Hippocampal formation (tissue), 2 donors: ENCODE data around the gene NR2C2AP.
A peak's percentile ranks its signal among the peaks of the same experiment; 100 is the strongest.
"Not testable (repeated sequence)": the region's sequence is repeated elsewhere in the genome, so short reads cannot be mapped to it uniquely, and the experiment has no call there.

Experiments
- DNase-seq, 2 donors: peaks; one replicate each; lab custom pipeline; 2025; lab: John Stamatoyannopoulos, UW

The NR2C2AP gene

DNA sequence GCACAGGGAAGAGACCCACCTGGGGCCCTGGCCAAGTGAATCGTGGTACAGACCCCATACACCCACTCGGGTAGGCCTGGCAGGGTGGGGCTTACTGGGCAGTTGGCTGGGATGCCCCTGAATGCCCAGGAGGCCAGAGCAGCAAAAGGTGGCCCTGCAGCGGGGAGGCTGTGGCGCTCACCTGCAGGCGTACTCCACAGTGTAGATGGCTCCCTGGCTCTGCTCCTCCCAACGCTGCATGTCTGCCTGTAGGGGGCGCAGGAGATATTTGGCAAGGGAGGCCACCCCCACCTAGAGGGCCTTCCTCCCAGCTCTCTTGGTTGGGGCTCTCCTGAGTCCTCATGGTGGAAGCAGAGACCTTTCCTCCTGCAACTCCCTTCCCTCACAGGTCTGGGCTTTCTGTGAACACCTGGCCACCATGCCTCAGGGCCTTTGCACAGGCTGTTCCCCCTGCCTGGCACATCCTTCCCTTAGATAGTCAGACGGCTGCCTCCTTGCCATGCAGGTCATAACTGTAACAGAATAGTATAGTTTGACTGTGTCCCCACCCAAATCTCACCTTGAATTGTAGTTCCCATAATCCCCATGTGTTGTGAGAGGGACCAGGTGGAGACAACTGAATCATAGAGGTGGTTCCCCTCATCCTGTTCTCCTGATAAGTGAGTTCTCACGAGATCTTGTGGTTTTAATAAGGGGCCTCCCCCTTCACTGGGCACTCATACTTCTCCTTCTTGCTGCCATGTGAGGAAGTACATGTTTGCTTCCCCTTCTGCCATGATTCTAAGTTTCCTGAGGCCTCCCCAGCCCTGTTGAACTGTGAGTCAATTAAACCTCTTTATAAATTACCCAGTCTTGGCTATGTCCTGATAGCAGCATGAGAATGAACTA lies 17.1 kb downstream of the NR2C2AP start:
- DNase-seq = no peak

GRCh38 chr19:19181488-19181998 lies 21.7 kb downstream of the NR2C2AP start:
- DNase-seq = no peak

GRCh38 chr19:19179548-19180441 lies 23.4 kb downstream of the NR2C2AP start:
- no peak for DNase-seq

DNA sequence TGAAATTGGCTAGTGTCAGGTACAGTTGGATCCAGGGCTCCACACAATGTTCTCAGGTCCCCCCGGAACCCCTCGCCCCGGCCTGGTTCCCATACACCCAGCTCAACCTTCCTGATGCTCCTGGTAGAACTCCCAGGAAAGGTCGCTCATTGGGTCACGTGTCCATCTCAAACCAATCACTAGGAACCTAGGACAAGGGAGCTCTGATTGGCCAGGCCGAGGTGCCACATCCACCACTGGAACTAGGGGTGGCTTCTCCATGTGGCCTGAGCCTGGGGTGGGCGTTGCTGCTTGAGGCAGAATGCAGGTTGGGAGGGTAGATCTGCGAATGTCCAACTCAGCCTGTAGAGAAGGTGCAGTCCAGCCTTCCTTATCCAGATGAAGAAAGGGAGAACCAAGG lies 26.3 kb downstream of the NR2C2AP start:
- no peak for DNase-seq

DNA sequence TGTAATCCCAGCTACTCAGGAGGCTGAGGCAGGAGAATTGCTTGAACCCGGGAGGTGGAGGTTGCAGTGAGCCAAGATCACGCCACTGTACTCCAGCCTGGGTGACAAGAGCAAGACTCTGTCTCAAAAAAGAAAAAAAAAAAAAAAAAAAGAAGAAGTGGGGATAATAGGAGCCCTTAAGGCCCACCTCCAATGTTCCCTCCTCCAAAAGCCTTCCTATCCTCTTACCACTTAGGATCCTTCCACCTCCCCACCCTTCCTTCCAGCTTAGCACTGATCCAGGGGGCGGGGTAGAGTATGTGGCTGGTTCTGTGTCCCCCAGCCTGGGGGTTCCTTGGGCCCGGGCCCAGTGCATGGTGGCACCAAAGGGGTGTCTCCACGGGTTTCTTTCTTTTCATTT lies 30.0 kb downstream of the NR2C2AP start:
- DNase-seq = not testable (repeated sequence)

DNA sequence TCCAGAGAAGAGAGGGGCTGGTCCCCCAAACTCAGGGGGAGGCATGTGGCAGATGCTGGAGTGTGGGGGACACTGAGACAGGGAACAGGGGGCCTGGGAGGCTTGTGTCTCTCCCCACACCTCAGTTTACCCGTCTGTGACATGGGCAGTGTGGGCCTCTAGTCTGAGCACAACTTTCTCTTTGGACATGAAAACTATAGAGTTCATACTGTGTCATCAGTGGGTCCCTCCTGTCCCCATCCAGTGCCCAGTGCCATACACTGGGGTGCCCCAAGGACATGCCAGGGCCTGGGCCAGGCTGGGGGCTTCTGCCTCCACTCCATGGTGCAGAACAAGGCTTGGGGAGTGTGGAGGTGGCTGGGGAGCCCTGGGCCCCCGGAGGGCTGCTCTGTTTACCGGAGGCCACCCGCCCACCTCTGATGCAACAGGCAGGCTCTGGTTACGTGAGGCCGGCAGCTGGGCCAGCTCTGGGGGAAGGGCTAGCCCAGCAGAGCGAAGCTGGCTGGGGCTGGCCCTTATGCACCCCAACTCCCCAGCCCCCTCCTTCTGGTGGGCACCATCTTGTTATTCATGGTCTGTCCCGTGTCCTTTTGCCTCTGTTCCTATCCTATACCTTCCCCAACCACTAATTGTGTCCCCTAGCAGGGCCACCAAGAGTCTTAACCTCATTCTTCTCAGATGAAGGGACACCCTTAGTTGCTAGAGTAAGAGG lies 31.2 kb downstream of the NR2C2AP start:
- DNase-seq = no peak

GRCh38 chr19:19170873-19171672 lies 32.1 kb downstream of the NR2C2AP start:
- DNase-seq = no peak

DNA sequence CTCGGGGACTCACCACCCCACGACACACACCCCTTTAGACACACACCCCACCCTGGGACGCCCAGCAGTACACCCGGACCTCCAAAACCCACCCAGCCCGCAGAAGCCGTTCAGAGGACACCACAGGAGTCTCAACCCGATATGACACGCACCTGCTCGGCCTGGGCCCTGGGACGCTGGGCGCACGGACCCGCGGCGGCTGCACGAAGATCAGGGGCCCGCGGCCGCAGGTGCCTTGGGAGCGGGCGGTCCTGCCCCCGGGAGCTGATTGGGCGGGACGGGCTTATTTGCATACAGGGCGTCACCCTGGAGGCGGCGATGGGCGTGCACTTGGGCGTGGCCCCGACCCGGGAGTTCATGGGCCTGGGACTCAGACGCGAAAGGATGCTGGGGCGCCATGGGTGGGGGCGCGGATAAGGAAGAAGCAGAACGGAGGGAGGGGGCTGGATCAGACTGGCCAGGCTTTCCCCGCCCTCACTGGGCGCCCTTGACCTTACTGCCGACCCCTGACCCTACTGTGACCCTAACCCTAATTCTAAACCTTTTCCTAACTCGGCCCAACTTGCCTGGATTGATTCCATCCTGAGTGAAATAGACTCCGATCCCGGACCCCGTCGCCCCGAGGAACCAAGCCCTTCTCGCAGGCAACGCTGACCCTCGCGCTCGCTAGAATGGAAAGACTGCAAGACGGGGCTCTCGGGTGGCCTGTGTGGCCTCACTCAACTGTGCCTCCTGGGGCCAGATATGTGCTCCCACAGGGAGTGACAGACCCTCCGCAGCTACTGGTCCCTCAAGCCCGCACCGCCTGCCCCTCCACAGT lies 33.0 kb downstream of the NR2C2AP start, which contains the start of gene MEF2B:
TSS of gene MEF2B (minus strand) at position 211 of the 820 bp plus-strand sequence. CDS start 19,528 bp downstream, outside the sequence.
- peak in 1 of 2 donors; percentile 35 for DNase-seq

- DNase-seq = no peak
Observed at GRCh38 chr19:19169236-19170052, 33.8 kb downstream of the NR2C2AP start.

DNA sequence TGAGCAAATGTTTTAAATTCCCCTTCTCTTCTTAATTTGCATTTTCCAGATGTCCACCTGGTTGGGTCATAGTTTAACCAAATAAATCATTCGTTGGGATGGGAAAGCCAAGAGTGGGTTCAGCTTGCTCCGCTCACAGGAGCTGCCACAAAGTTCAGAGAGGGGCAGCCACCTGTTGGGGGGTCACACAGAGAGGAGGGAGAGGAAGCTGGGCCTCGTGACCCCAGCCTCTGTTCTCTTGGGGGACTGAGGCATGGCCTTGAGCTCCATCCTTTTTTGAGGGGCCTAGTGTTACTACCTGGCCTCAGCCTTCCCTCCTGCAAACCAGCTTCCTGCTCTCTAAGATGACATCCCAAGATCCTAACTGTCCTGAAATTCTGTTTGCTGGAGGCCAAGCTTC lies 35.6 kb downstream of the NR2C2AP start:
- DNase-seq = no peak

DNA sequence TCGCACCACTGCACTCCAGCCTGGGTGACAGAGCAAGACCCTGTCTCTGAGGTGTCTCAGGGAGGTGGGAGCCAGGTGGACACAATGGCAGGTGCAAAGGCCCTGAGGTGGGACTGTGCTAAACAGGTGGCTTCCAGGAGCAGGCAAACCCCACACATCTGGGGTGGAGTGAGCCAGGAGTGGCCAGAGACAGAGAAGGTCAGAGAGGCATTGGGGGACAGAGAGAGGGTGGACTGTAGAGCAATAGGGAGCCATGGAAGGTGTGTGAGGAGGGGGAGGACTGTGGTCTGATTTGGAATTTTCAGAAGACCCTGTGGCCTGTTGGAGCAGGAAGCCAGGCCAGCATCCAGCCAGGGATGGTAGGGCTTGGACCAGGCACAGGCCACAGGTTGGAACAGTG lies 37.8 kb downstream of the NR2C2AP start:
- no peak for DNase-seq

DNA sequence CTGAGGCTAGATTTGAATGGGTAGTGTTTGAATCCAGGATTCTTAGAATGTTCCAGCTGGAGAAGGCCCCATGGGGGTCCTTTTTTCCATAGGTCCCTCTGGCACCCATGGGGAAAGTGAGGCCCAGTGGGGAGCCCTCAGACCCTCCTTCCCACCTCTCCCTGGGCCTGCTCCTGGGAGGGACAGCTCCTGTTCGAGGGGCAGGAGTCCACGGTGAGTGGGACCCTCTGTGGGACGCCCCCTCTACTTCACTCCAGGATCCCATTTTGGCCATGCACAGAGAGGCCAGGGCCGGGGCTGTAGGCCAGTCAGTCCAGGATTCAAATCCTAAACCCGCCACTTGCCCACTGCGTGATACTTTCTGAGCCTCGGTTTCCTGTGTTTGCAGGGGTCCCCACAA lies 40.7 kb downstream of the NR2C2AP start:
- no peak for DNase-seq

GRCh38 chr19:19160461-19161035 lies 42.7 kb downstream of the NR2C2AP start:
- no peak for DNase-seq

DNA sequence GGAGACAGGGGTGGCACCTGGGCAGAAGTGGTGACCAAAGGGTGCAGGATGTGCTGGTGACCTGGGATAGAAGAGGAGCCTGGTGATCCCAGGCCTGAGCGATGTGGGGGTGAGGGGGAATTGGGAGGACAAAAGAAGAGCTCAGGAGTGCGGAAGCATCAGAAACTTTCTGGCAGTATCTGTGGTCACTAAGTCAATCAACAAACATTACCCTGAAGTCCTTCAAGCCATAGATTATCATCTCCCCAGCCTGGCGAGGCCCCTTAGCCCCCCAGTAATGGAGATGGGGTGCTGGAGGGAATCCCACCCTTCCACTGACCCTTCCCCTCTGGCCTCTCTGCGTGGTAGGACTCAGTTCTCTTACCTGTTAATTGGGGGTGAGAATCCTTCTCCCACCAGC lies 43.7 kb downstream of the NR2C2AP start:
- no peak for DNase-seq

DNA sequence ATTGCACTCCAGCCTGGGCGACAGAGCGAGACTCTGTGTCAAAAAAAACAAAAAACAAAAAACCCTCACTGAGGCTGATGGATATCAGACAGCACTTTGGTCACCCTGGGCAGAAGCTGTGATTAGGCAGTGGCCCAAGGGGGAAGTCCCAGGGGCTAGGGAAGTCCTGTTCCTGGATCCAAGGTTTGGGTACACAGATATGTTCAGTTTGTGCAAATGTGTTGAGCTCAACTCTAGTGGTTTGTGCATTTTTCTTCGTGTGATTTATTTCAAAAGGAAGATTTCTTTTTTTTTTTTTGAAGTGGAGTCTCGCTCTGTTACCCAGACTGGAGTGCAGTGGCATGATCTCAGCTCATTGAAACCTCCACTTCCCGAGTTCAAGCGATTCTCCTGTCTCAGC lies 45.4 kb downstream of the NR2C2AP start:
- no peak for DNase-seq

GRCh38 chr19:19155495-19156219 lies 47.6 kb downstream of the NR2C2AP start:
- DNase-seq = no peak

DNA sequence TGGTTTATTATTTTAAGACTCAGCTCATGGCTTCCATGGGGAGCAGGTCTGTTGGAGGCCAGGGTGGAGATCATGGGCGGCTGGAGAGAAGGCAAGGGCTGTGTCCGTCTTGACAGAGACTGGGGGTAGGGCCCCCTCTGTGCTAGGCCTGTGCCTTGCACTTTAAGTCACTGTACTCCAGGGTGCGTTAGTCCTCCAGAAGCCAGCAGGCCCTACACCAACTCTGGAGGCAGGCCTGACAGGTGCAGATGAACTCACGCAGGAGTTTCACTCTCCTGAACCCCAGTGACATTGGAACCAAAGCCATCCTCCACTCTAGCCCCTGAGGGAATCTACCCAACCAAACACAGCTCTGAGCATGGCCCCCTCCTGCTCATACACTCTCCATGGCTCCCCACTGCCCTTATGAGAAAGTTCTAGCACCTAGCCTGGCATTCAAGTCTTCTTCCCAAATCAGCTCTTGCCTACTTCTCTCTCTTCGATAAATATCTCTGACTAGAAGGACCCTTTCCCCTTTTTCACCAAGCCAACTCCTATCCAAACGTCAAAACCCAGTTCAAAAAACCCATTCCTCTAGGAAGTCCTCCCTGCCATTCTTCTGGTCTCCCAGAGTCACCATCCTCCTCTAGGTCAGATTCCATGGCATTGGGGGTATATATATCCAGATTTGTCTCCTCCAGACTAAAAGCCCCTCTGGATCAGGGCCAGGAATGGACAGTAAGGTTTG lies 48.3 kb downstream of the NR2C2AP start:
- no peak for DNase-seq
